Measurements from ENCODE around the gene RUFY1. TPM values are rescaled to one million over a fixed set of nuclear protein-coding genes. Genes with fewer than 3 reads are reported as not detected.

RUFY1 gene
- total RNA-seq, 6 experiments from 2014 or later = 34.3 to 37.2 (median 36.0) TPM

- no peaks in the 10 kb centered on the region; the same call in none of the 2 replicates for H3K27me3 Mint-ChIP-seq (ENCODE audit: insufficient read depth)
- no peak for DNase-seq
- H3K4me3 Mint-ChIP-seq = no peak overlapping the region
- peaks cover 45% of the 10 kb centered on the region for H3K36me3 Mint-ChIP-seq (ENCODE audit: low read depth)
- no peak overlapping the region for H3K27ac Mint-ChIP-seq
- peaks cover 9% of the 10 kb centered on the region for H3K4me1 Mint-ChIP-seq (ENCODE audit: low read depth)
- no peak for TF ChIP-seq CTCF (IDR thresholded peaks at IDR 0.05)
- H3K9me3 Mint-ChIP-seq = no peaks in the 10 kb centered on the region
Observed at GRCh38 chr5:179596421-179596820, 46.1 kb downstream of the RUFY1 start.

DNA sequence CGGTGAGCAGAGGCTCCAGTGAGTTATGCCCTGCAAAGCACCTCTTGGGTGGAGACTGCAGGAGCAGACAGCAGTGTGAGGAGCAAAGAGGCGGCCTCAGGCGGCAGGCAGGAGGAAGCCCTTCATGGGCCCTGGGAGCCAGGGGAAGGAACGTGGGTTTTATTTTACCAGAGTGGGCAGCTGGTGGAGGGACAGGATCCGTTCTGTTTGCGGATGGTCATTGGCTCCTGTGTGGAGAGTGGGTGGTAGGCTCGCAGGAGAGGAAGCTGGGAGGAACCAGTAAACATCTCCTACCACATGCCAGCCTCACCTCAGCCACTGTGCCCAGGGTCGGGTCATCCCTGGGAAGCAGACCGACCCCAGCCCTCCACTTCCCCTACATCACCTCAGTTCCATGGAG, 48.7 kb downstream of the RUFY1 start:
- H3K36me3 Mint-ChIP-seq (ENCODE audit: low read depth) = peaks cover 30% of the 10 kb centered on the region
- no peak overlapping the region for H3K4me3 Mint-ChIP-seq
- no peak for DNase-seq

DNA sequence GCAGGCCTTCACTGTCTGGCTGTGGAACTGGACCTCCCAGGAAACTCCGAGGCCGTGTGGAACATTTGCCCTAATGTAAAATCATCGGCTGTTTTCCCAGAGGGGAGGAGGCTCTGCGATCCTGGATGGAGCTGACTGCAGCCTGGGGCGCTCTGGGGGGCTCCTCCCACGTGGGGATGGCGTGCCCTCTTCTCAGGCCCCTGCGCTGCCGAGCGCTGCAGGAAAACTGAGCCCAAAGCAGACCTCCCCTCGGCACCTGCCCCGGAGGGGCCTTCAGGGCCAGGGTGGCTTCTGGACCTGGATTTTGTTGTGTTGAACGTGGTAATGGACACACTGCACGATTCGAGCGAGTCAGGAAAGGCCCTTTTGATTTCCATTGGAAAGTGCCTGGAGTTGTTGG, 49.2 kb downstream of the RUFY1 start:
- no peak for TF ChIP-seq CTCF (IDR thresholded peaks at IDR 0.05)
- Mint-ChIP-seq H3K27me3 (ENCODE audit: insufficient read depth) (peaks cover 3% of the 10 kb centered on the region; the same call in 1 of the 2 replicates), H3K36me3 (ENCODE audit: low read depth) (peaks cover 27% of the 10 kb centered on the region), H3K27ac (no peak overlapping the region), H3K9me3 (no peaks in the 10 kb centered on the region), H3K4me1 (ENCODE audit: low read depth) (peaks cover 9% of the 10 kb centered on the region), H3K4me3 (no peak overlapping the region)
- no peak for DNase-seq

More for the DNA sequence above, 48.7 kb downstream of the RUFY1 start:
- Mint-ChIP-seq H3K27me3 (ENCODE audit: insufficient read depth) (peaks cover 1% of the 10 kb centered on the region), H3K9me3 (no peaks in the 10 kb centered on the region), H3K4me1 (ENCODE audit: low read depth) (peaks cover 9% of the 10 kb centered on the region), H3K27ac (no peak overlapping the region; the same call in 1 of the 2 replicates)
- TF ChIP-seq CTCF (IDR thresholded peaks at IDR 0.05) = no peak

GRCh38 chr5:179599973-179600372, 49.6 kb downstream of the RUFY1 start:
- Mint-ChIP-seq H3K4me3 (no peak overlapping the region), H3K27ac (no peak overlapping the region), H3K27me3 (ENCODE audit: insufficient read depth) (peaks cover 3% of the 10 kb centered on the region; the same call in 1 of the 2 replicates), H3K9me3 (no peaks in the 10 kb centered on the region), H3K36me3 (ENCODE audit: low read depth) (peaks cover 23% of the 10 kb centered on the region), H3K4me1 (ENCODE audit: low read depth) (peaks cover 9% of the 10 kb centered on the region)
- DNase-seq = no peak
- no peak for TF ChIP-seq CTCF (IDR thresholded peaks at IDR 0.05)

- no peak overlapping the region for H3K4me3 Mint-ChIP-seq
- peaks cover 7% of the 10 kb centered on the region; the same call in 1 of the 2 replicates for H3K4me1 Mint-ChIP-seq (ENCODE audit: low read depth)
- no peak for TF ChIP-seq CTCF (IDR thresholded peaks at IDR 0.05)
- peaks cover 8% of the 10 kb centered on the region; the same call in 1 of the 2 replicates for H3K9me3 Mint-ChIP-seq
- peaks cover 17% of the 10 kb centered on the region for H3K36me3 Mint-ChIP-seq (ENCODE audit: low read depth)
- H3K27ac Mint-ChIP-seq = no peak overlapping the region
- DNase-seq = no peak
- H3K27me3 Mint-ChIP-seq (ENCODE audit: insufficient read depth) = peaks cover 18% of the 10 kb centered on the region
Observed at GRCh38 chr5:179601871-179602625, 51.7 kb downstream of the RUFY1 start.
